Choroid plexus epithelial cell (primary cell): ENCODE data around the gene TCEANC2.
A peak's percentile ranks its signal among the peaks of the same experiment; 100 is the strongest.
"Not testable (repeated sequence)": the region's sequence is repeated elsewhere in the genome, so short reads cannot be mapped to it uniquely, and the experiment has no call there.

Experiments
- DNase-seq: peaks from one replicate; pipeline ENCODE4 v3.0.0-alpha.2; 2010; ENCODE audit warnings: low read depth
- H3K4me3 ChIP-seq: 2 replicates; pipeline ENCODE4 v1.5.1; 2011; ENCODE audit warnings: low read depth, mild to moderate bottlenecking, control low read depth, low read length, moderate library complexity
- CTCF ChIP-seq: conservative IDR thresholded peaks from 2 replicates; pipeline ENCODE4 v1.5.1; 2011; ENCODE audit warnings: low read depth, mild to moderate bottlenecking, control low read depth, inconsistent platforms, low read length, moderate library complexity

Gene TCEANC2

GRCh38 chr1:54028306-54029251, 24.8 kb upstream of the TCEANC2 start:
- no peak overlapping the region for H3K4me3 ChIP-seq
- no peak for TF ChIP-seq CTCF
- peak; percentile 65 for DNase-seq

- H3K4me3 ChIP-seq: no peak overlapping the region
- TF ChIP-seq CTCF: no peak
- DNase-seq: peak; percentile 61
Measured at GRCh38 chr1:54037476-54037875, 15.9 kb upstream of the TCEANC2 start.

- TF ChIP-seq CTCF: no peak
Measured at GRCh38 chr1:54041806-54042205, 11.6 kb upstream of the TCEANC2 start.

GRCh38 chr1:54045496-54045895, 7.9 kb upstream of the TCEANC2 start:
- no peak for TF ChIP-seq CTCF

More at GRCh38 chr1:54041806-54042205, 11.6 kb upstream of the TCEANC2 start:
- no peak overlapping the region for H3K4me3 ChIP-seq
- DNase-seq: no peak

GRCh38 chr1:54046671-54047383, 6.6 kb upstream of the TCEANC2 start:
- no peak for TF ChIP-seq CTCF
- peak; percentile 36 for DNase-seq
- no peak overlapping the region for H3K4me3 ChIP-seq

More at GRCh38 chr1:54045496-54045895, 7.9 kb upstream of the TCEANC2 start:
- no peak for DNase-seq
- H3K4me3 ChIP-seq: no peak overlapping the region

GRCh38 chr1:54047384-54048305, 5.8 kb upstream of the TCEANC2 start:
- no peak for TF ChIP-seq CTCF
- no peak overlapping the region for H3K4me3 ChIP-seq
- no peak for DNase-seq

GRCh38 chr1:54050435-54050834, 3.0 kb upstream of the TCEANC2 start:
- DNase-seq, H3K4me3 ChIP-seq: not testable (repeated sequence)
